IgD-negative memory B cell (primary cell): ENCODE measurements around the gene MAFG. TPM values are rescaled to one million over a fixed set of nuclear protein-coding genes. Genes with fewer than 3 reads are reported as not detected.
"Not testable (repeated sequence)": the region's sequence is repeated elsewhere in the genome, so short reads cannot be mapped to it uniquely, and the experiment has no call there.

Experiments used
- H3K27ac Mint-ChIP-seq, 3 donors: one replicate each; pipeline ENCODE4 v1.8.0; 2020 to 2022; ENCODE audit warnings: mild to moderate bottlenecking in 3 of 3, mixed read lengths in 3 of 3, moderate library complexity in 1 of 3
- H3K27me3 Mint-ChIP-seq: one replicate; pipeline ENCODE4 v1.8.0; 2021; ENCODE audit warnings: mixed read lengths
- H3K36me3 Mint-ChIP-seq: one replicate; pipeline ENCODE4 v1.8.0; 2020; ENCODE audit warnings: mild to moderate bottlenecking, mixed read lengths
- H3K4me1 Mint-ChIP-seq, 3 donors: one replicate each; pipeline ENCODE4 v1.8.0; 2020 to 2022; ENCODE audit warnings: mixed read lengths in 3 of 3, mild to moderate bottlenecking in 1 of 3
- H3K4me3 Mint-ChIP-seq, 4 donors: one replicate each; pipeline ENCODE4 v1.8.0; 2020 to 2022; ENCODE audit warnings: mild to moderate bottlenecking in 4 of 4, mixed read lengths in 4 of 4, moderate library complexity in 3 of 4
- H3K9me3 Mint-ChIP-seq, 3 donors: one replicate each; pipeline ENCODE4 v1.8.0; 2020 to 2021; ENCODE audit warnings: mixed read lengths in 3 of 3, mild to moderate bottlenecking in 1 of 3
- polyA plus RNA-seq: library from polyadenylated mRNA; unstranded; fragments of 300-500 nt; fragmentation: Illumina TruSeq; gene quantifications from one replicate; pipeline ENCODE4 v1.2.3, GENCODE V29; 2021

MAFG gene
- polyA plus RNA-seq, 1 donor from 2014 or later, result 1.6 TPM

GRCh38 chr17:81925860-81926450, 1.6 kb downstream of the MAFG start:
- H3K4me3 Mint-ChIP-seq, result peak overlapping the region; percentile 82 to 95 (median 90)
- H3K36me3 Mint-ChIP-seq, result no peaks in the 10 kb centered on the region
- H3K27me3 Mint-ChIP-seq, result peaks cover 7% of the 10 kb centered on the region
- H3K4me1 Mint-ChIP-seq, result peaks cover 3 to 10% (median 6%) of the 10 kb centered on the region in 3 donors
- H3K9me3 Mint-ChIP-seq, result no peaks in the 10 kb centered on the region
- peak overlapping the region; percentile 86 to 98 (median 91) for H3K27ac Mint-ChIP-seq

GRCh38 chr17:81924557-81925532, 2.7 kb downstream of the MAFG start:
- peak overlapping the region; percentile 12 to 88 (median 68) for H3K4me3 Mint-ChIP-seq
- no peaks in the 10 kb centered on the region for H3K36me3 Mint-ChIP-seq
- peaks cover 3 to 10% (median 6%) of the 10 kb centered on the region in 3 donors for H3K4me1 Mint-ChIP-seq
- H3K9me3 Mint-ChIP-seq, result no peaks in the 10 kb centered on the region
- peaks cover 4% of the 10 kb centered on the region for H3K27me3 Mint-ChIP-seq
- peak overlapping the region in 1 of 3 donors; percentile 68 for H3K27ac Mint-ChIP-seq

- no peaks in the 10 kb centered on the region for H3K36me3 Mint-ChIP-seq
- H3K27ac Mint-ChIP-seq, result peak overlapping the region in 2 of 3 donors; percentile 31 to 68
- H3K4me3 Mint-ChIP-seq, result peak overlapping the region in 1 of 4 donors; percentile 60
- no peaks in the 10 kb centered on the region for H3K9me3 Mint-ChIP-seq
- H3K4me1 Mint-ChIP-seq, result peaks cover 3 to 11% (median 10%) of the 10 kb centered on the region in 3 donors
- H3K27me3 Mint-ChIP-seq, result peaks cover under 1% of the 10 kb centered on the region
Measured at GRCh38 chr17:81923302-81924260, 4.0 kb downstream of the MAFG start.

GRCh38 chr17:81922566-81923301, 4.8 kb downstream of the MAFG start:
- Mint-ChIP-seq H3K4me3 (peak overlapping the region in 1 of 4 donors; percentile 57), H3K27ac (peak overlapping the region in 1 of 3 donors; percentile 43), H3K27me3 (no peaks in the 10 kb centered on the region), H3K9me3 (no peaks in the 10 kb centered on the region), H3K36me3 (no peaks in the 10 kb centered on the region), H3K4me1 (peaks cover 7 to 16% (median 12%) of the 10 kb centered on the region in 3 donors)

- Mint-ChIP-seq H3K4me3 (peak overlapping the region in 2 of 4 donors; percentile 57 to 81), H3K9me3 (no peaks in the 10 kb centered on the region), H3K4me1 (peaks cover 10 to 19% (median 15%) of the 10 kb centered on the region in 3 donors), H3K36me3 (no peaks in the 10 kb centered on the region), H3K27ac (peak overlapping the region in 1 of 3 donors; percentile 43), H3K27me3 (no peaks in the 10 kb centered on the region)
Measured at GRCh38 chr17:81921996-81922565, 5.5 kb downstream of the MAFG start.

- Mint-ChIP-seq H3K27ac (no peak overlapping the region), H3K36me3 (no peaks in the 10 kb centered on the region), H3K9me3 (no peaks in the 10 kb centered on the region), H3K4me1 (peaks cover 13 to 22% (median 18%) of the 10 kb centered on the region in 3 donors), H3K4me3 (peak overlapping the region in 1 of 4 donors; percentile 78), H3K27me3 (no peaks in the 10 kb centered on the region)
Measured at GRCh38 chr17:81921537-81921862, 6.0 kb downstream of the MAFG start.

- Mint-ChIP-seq H3K4me1 (peaks cover 10 to 18% (median 15%) of the 10 kb centered on the region in 3 donors), H3K4me3 (peak overlapping the region in 1 of 4 donors; percentile 78), H3K27ac (peak overlapping the region in 1 of 3 donors; percentile 84), H3K9me3 (no peaks in the 10 kb centered on the region), H3K27me3 (no peaks in the 10 kb centered on the region), H3K36me3 (no peaks in the 10 kb centered on the region)
Measured at GRCh38 chr17:81920612-81921536, 6.7 kb downstream of the MAFG start.

GRCh38 chr17:81918832-81919545, 8.5 kb downstream of the MAFG start:
- Mint-ChIP-seq H3K4me1 (peaks cover 12 to 18% (median 14%) of the 10 kb centered on the region in 3 donors), H3K27me3 (no peaks in the 10 kb centered on the region), H3K9me3 (no peaks in the 10 kb centered on the region), H3K4me3 (peak overlapping the region in 3 of 4 donors; percentile 34 to 92 (median 67)), H3K36me3 (no peaks in the 10 kb centered on the region), H3K27ac (peak overlapping the region in 1 of 3 donors; percentile 84)

GRCh38 chr17:81918333-81918669, 9.2 kb downstream of the MAFG start:
- peaks cover 13 to 18% (median 14%) of the 10 kb centered on the region in 3 donors for H3K4me1 Mint-ChIP-seq
- peak overlapping the region; percentile 43 to 84 (median 59) for H3K27ac Mint-ChIP-seq
- H3K27me3 Mint-ChIP-seq, H3K9me3 Mint-ChIP-seq, H3K36me3 Mint-ChIP-seq: not testable (repeated sequence)
- H3K4me3 Mint-ChIP-seq, result peak overlapping the region; percentile 85 to 96 (median 91)

- Mint-ChIP-seq H3K9me3 (no peaks in the 10 kb centered on the region), H3K4me3 (peak within 1 kb of the TSS; percentile 85 to 96 (median 91)), H3K27ac (peak within 1 kb of the TSS; percentile 43 to 84 (median 59)), H3K4me1 (peaks cover 13 to 22% (median 19%) of the 10 kb centered on the region in 3 donors), H3K27me3 (no peaks in the 10 kb centered on the region), H3K36me3 (no peaks in the 10 kb centered on the region)
Measured at GRCh38 chr17:81917565-81918332, 9.8 kb downstream of the MAFG start, which contains the start of gene SIRT7. Gene SIRT7 (minus strand): TSS chr17:81918176. CDS start chr17:81918131, 45 bp downstream.

GRCh38 chr17:81916234-81917001, 11.1 kb downstream of the MAFG start:
- H3K27me3 Mint-ChIP-seq, result no peaks in the 10 kb centered on the region
- no peaks in the 10 kb centered on the region for H3K9me3 Mint-ChIP-seq
- H3K4me1 Mint-ChIP-seq, result peaks cover 13 to 22% (median 19%) of the 10 kb centered on the region in 3 donors
- peak overlapping the region in 1 of 3 donors; percentile 77 for H3K27ac Mint-ChIP-seq
- H3K4me3 Mint-ChIP-seq, result peak overlapping the region; percentile 82 to 92 (median 90)
- H3K36me3 Mint-ChIP-seq, result no peaks in the 10 kb centered on the region
